HFF-Myc (cell line): ENCODE results near the gene KMT2C.

Source experiments
- DNase-seq: peaks from one replicate; pipeline ENCODE4 v3.0.0-alpha.2; 2011; ENCODE audit warnings: low read depth; ENCODE audit errors: extremely low read depth
- H3K4me3 ChIP-seq: replicated peaks from 2 replicates; pipeline ENCODE4 v1.5.1; 2011; ENCODE audit warnings: low read depth, mild to moderate bottlenecking, control low read depth, low read length
- CTCF ChIP-seq: IDR thresholded peaks from 2 replicates; pipeline ENCODE4 v1.5.1; 2012; ENCODE audit warnings: mild to moderate bottlenecking, low read depth, low read length, control low read depth; ENCODE audit errors: missing control alignments

Gene KMT2C

GRCh38 chr7:152177681-152178404 lies 258.0 kb downstream of the KMT2C start:
- no peak for TF ChIP-seq CTCF
- DNase-seq = no peak

GRCh38 chr7:152176797-152177196 lies 259.0 kb downstream of the KMT2C start:
- no peak for TF ChIP-seq CTCF
- no peak overlapping the region for H3K4me3 ChIP-seq
- DNase-seq = no peak

More at GRCh38 chr7:152177681-152178404, 258.0 kb downstream of the KMT2C start:
- no peak overlapping the region for H3K4me3 ChIP-seq

- DNase-seq = no peak
- no peak overlapping the region for H3K4me3 ChIP-seq
- TF ChIP-seq CTCF = no peak
Measured at GRCh38 chr7:152173372-152174070, 262.3 kb downstream of the KMT2C start.

GRCh38 chr7:152162287-152162686 lies 273.5 kb downstream of the KMT2C start:
- no peak for TF ChIP-seq CTCF
- DNase-seq = no peak
- no peak overlapping the region for H3K4me3 ChIP-seq

GRCh38 chr7:152161171-152161570 lies 274.6 kb downstream of the KMT2C start:
- no peak for DNase-seq
- no peak overlapping the region for H3K4me3 ChIP-seq
- TF ChIP-seq CTCF = no peak

GRCh38 chr7:152158801-152159587 lies 276.8 kb downstream of the KMT2C start:
- no peak for TF ChIP-seq CTCF
- no peak for DNase-seq
- H3K4me3 ChIP-seq = no peak overlapping the region
